KMS-11 (cell line): Measurements from ENCODE around the gene MXRA7.

Source experiments
- H2AFZ ChIP-seq: fragments of 200-600 bp; sonication (generic); 2 replicates; pipeline ENCODE4 v1.6.1; 2016; ENCODE audit warnings: antibody characterized with exemption, mixed run types, low read depth
- H3K27ac ChIP-seq: fragments of 200-600 bp; sonication (generic); 2 replicates; pipeline ENCODE4 v1.6.1; 2016; ENCODE audit warnings: mild to moderate bottlenecking, mixed run types
- H3K27me3 ChIP-seq: fragments of 200-600 bp; sonication (generic); 2 replicates; pipeline ENCODE4 v1.6.1; 2017; ENCODE audit warnings: mild to moderate bottlenecking, low read depth, mixed run types, moderate library complexity; ENCODE audit not compliant: insufficient read depth
- H3K36me3 ChIP-seq: fragments of 200-600 bp; sonication (generic); 2 replicates; pipeline ENCODE4 v1.6.1; 2017; ENCODE audit warnings: mild to moderate bottlenecking, mixed run types; ENCODE audit not compliant: insufficient read depth
- H3K4me1 ChIP-seq: fragments of 200-600 bp; sonication (generic); 2 replicates; pipeline ENCODE4 v1.6.1; 2016; ENCODE audit warnings: mild to moderate bottlenecking, low read depth, mixed run types; ENCODE audit not compliant: poor library complexity, severe bottlenecking
- H3K4me2 ChIP-seq: fragments of 200-600 bp; sonication (generic); 2 replicates; pipeline ENCODE4 v1.7.0; 2016; ENCODE audit warnings: mild to moderate bottlenecking, mixed run types
- H3K4me3 ChIP-seq: fragments of 200-600 bp; sonication (generic); IDR thresholded peaks from 2 replicates; pipeline ENCODE4 v1.6.1; 2017; ENCODE audit warnings: low read depth, low read length, mixed read lengths; ENCODE audit not compliant: insufficient read depth
- H3K79me2 ChIP-seq: fragments of 200-600 bp; sonication (generic); 2 replicates; pipeline ENCODE4 v1.6.1; 2016; ENCODE audit warnings: low read depth, mixed run types; ENCODE audit not compliant: insufficient read depth
- H3K9ac ChIP-seq: fragments of 200-600 bp; sonication (generic); 2 replicates; pipeline ENCODE4 v1.6.1; 2016; ENCODE audit warnings: mild to moderate bottlenecking, mixed run types
- H4K20me1 ChIP-seq: fragments of 200-600 bp; sonication (generic); 2 replicates; pipeline ENCODE4 v1.6.1; 2016; ENCODE audit warnings: mild to moderate bottlenecking, mixed run types; ENCODE audit not compliant: insufficient read depth
- TF ChIP-seq, protein P1 (sequence below): fragments of 200-600 bp; sonication (generic); conservative IDR thresholded peaks from 2 replicates; pipeline ENCODE4 v1.6.1; 2017; ENCODE audit warnings: low read depth, mild to moderate bottlenecking, antibody characterized with exemption, low read length, moderate library complexity, mixed read lengths

MXRA7 gene

GRCh38 chr17:76682296-76682695 is 28.5 kb downstream of the MXRA7 start:
- no peaks in the 10 kb centered on the region for H3K36me3 ChIP-seq

DNA sequence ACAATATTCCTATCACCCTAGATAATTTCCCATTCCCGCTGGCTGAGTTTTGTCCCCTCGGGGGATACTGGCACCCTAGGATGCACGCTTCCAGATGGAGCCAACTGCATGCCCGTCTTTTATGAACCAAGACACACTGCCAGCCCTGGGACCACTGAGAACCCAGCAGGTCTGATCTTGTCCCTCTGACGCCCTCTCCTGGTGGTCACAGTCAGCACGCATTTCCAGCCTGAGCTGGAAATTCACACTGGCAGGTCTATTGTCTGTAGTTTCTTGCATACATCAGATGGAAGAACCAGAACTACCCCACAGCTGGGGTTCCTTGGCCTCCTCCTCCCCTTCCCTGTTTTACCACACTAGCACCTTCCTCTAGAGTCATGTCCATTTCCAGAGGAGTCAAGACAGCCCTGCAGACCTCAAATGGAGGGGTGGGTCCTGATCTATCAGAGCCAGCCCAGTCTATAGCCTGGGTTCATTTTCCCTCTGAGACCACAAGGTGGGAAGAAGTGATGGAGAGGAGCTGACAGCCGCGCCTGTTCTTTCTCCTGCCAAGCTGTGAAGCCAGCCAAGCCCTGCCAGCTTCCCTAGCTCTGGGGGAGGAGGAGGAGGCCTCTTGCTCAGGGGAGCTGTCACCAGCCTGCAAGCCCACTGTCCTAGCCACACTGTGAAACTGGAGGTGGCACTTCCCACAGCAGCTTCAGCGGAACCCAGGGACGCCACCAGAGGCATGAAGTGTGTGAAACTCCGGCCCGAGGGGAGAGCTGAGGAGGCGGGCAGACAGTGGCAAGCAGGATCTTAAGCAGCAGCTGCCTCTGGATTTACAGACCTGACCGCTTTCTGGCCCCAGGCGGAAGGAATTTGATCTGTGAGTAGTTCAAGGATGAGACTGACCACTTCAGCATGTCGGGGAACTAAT is 29.3 kb downstream of the MXRA7 start:
- Histone ChIP-seq H3K9ac (no peak overlapping the region), H3K4me1 (peaks cover 32% of the 10 kb centered on the region), H3K27ac (no peak overlapping the region), H3K27me3 (no peaks in the 10 kb centered on the region; the same call in 1 of the 2 replicates), H3K79me2 (no peaks in the 10 kb centered on the region), H3K4me3 (no peak overlapping the region), H3K4me2 (peak overlapping the region; percentile 57; the same call in 1 of the 2 replicates), H3K36me3 (no peaks in the 10 kb centered on the region), H2AFZ (peak overlapping the region; percentile 15; the same call in 1 of the 2 replicates), H4K20me1 (no peaks in the 10 kb centered on the region)
- TF ChIP-seq, protein P1, sequence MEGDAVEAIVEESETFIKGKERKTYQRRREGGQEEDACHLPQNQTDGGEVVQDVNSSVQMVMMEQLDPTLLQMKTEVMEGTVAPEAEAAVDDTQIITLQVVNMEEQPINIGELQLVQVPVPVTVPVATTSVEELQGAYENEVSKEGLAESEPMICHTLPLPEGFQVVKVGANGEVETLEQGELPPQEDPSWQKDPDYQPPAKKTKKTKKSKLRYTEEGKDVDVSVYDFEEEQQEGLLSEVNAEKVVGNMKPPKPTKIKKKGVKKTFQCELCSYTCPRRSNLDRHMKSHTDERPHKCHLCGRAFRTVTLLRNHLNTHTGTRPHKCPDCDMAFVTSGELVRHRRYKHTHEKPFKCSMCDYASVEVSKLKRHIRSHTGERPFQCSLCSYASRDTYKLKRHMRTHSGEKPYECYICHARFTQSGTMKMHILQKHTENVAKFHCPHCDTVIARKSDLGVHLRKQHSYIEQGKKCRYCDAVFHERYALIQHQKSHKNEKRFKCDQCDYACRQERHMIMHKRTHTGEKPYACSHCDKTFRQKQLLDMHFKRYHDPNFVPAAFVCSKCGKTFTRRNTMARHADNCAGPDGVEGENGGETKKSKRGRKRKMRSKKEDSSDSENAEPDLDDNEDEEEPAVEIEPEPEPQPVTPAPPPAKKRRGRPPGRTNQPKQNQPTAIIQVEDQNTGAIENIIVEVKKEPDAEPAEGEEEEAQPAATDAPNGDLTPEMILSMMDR = peak; percentile 93

More at GRCh38 chr17:76682296-76682695, 28.5 kb downstream of the MXRA7 start:
- H3K27me3 ChIP-seq = no peaks in the 10 kb centered on the region; the same call in 1 of the 2 replicates
- H3K79me2 ChIP-seq = no peaks in the 10 kb centered on the region
- TF ChIP-seq, protein P1 = no peak
- H4K20me1 ChIP-seq = no peaks in the 10 kb centered on the region
- peaks cover 32% of the 10 kb centered on the region for H3K4me1 ChIP-seq
- peak overlapping the region; percentile 57; the same call in 1 of the 2 replicates for H3K4me2 ChIP-seq
- no peak overlapping the region for H3K4me3 ChIP-seq
- H3K27ac ChIP-seq = no peak overlapping the region
- peak overlapping the region; percentile 15; the same call in 1 of the 2 replicates for H2AFZ ChIP-seq
- no peak overlapping the region for H3K9ac ChIP-seq

DNA sequence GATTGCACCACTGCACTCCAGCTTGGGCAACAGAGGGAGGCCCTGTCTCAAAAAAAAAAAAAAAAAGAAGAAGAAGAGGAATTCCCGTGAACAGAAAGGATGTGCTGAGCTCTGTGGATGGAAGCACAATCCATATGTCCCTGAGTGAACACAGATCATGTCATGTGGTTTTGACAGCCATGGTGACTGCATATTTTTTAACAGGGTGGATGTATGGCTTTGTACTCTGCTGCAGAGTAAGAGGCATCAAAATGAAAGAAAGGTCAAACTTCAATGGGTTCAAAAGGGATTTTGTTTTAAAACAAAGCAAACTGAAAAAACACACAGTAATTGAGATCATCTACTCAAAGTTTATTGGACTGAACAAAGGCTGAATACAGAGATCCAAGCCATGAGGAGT is 31.5 kb downstream of the MXRA7 start:
- no peaks in the 10 kb centered on the region; the same call in 1 of the 2 replicates for H3K27me3 ChIP-seq
- peaks cover 32% of the 10 kb centered on the region for H3K4me1 ChIP-seq
- no peak overlapping the region for H3K27ac ChIP-seq
- TF ChIP-seq, protein P1 = no peak
- no peak overlapping the region for H3K9ac ChIP-seq
- H3K4me3 ChIP-seq = no peak overlapping the region
- no peaks in the 10 kb centered on the region for H3K36me3 ChIP-seq
- H3K4me2 ChIP-seq = no peak overlapping the region
- no peaks in the 10 kb centered on the region for H3K79me2 ChIP-seq
- H4K20me1 ChIP-seq = no peaks in the 10 kb centered on the region
- no peak overlapping the region for H2AFZ ChIP-seq

DNA sequence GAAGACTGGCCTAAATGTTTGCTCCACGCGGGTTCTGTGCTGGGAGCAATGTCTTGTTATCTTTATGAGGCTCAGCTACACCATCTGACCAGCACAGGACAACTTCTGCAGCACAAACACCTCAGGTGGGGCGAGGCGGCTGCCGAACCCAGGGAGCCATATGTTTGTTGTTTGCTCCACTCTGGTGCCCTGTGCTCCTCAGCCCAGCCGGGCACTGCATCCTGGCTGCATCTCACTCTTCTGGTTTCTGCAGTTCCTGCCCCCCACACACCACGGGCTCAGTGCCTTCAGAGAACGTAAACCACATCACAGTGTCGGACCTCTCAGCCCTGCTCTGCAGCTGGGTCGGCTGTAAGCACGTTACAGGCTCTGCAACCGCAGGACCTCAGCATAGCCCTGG is 32.4 kb downstream of the MXRA7 start:
- Histone ChIP-seq H3K27ac (no peak overlapping the region), H3K27me3 (no peaks in the 10 kb centered on the region; the same call in 1 of the 2 replicates), H3K4me2 (no peak overlapping the region), H3K9ac (no peak overlapping the region), H3K36me3 (no peaks in the 10 kb centered on the region), H2AFZ (no peak overlapping the region), H3K4me1 (peaks cover 28% of the 10 kb centered on the region), H4K20me1 (no peaks in the 10 kb centered on the region), H3K4me3 (no peak overlapping the region), H3K79me2 (no peaks in the 10 kb centered on the region)
- TF ChIP-seq, protein P1 = no peak
